ENCODE results near the gene ARHGAP15. TPM values are rescaled to one million over a fixed set of nuclear protein-coding genes. Genes with fewer than 3 reads are reported as not detected.

ARHGAP15 gene
- total and polyA plus RNA-seq, 2 donors from 2014 or later: 5.7 to 23.1 TPM

DNA sequence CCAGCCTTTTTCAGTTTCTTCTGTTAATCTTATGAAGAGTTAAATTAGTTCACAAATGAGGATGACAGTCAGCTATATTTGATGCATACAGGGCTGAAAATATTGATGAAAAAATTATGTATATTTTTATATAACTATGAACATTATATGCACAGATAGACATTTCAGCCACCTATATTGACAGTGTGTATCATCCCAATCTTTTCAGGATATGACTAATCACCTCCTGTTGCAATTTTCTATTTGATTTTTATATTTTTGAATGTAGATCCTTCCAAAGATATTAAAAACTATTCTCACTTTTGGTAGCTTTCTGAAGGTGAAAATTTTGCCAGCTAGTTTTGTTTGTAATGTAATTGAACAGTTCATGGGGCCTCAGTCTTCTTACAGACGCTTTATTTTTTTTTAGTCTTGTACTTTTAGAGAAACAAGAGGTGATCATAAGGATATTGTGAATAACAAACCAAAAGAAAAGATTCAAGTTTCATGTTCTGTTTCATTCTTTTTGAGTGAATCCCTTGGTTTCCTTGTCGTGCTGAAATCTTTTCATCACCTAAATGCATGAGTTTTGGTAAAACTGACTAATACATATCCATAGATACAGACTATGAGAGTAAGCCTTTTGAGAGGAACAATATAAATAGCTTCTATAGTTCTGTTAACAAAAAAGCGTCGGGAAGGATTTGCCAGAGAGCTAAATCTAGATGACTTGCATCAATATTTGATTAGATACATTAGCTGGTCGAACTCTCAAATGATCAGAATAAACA lies 123.1 kb downstream of the ARHGAP15 start:
- TF ChIP-seq CTCF (IDR thresholded peaks at IDR 0.05; ENCODE audit: borderline replicate concordance, extremely low read depth, insufficient read depth): no peak
- Histone ChIP-seq H3K36me3 (ENCODE audit: control insufficient read depth in 2 of 3, insufficient read depth in 3 of 3, low read length in 3 of 3) (no peaks in the 10 kb centered on the region), H3K9me3 (ENCODE audit: control insufficient read depth in 2 of 3, insufficient read depth in 1 of 3, low read length in 3 of 3) (no peaks in the 10 kb centered on the region), H3K4me1 (ENCODE audit: control insufficient read depth in 2 of 3, insufficient read depth in 2 of 3, low read depth in 1 of 3, low read length in 3 of 3) (no peaks in the 10 kb centered on the region), H3K27ac (ENCODE audit: low read depth in 2 of 2, low read length in 2 of 2) (no peak overlapping the region), H3K4me3 (ENCODE audit: low read length in 3 of 3) (no peak overlapping the region), H3K9ac (ENCODE audit: low read length in 3 of 3) (no peak overlapping the region), H3K27me3 (ENCODE audit: control insufficient read depth, insufficient read depth, low read length) (no peaks in the 10 kb centered on the region)
- DNase-seq (no peak), FAIRE-seq (no peak)
- intact Hi-C loops (cut with DNase I): no loop called here

DNA sequence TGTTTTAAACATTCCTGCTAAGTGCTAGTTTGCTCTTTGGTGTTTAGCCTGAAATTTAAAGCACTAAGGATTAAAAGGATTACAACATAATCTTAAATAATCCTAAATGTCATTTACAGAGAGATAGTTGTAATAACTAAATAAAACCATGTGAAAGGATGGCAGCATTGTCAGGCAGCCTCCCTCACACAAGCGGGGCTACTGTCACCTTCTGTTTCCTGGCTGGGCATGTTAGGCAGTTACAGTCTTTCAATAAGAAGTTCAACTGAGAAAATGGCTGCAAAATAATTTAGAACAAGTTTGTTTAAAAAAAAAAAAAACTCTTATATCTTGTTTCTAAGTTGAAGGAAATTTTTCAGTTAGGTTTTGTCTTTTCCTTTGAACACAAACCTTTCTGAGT lies 124.9 kb downstream of the ARHGAP15 start:
- DNase-seq: peak in 1 of 5 donors; percentile 15
- Histone ChIP-seq H3K4me1 (ENCODE audit: control insufficient read depth in 2 of 3, insufficient read depth in 2 of 3, low read depth in 1 of 3, low read length in 3 of 3) (no peaks in the 10 kb centered on the region), H3K9me3 (ENCODE audit: control insufficient read depth in 2 of 3, insufficient read depth in 1 of 3, low read length in 3 of 3) (no peaks in the 10 kb centered on the region), H3K36me3 (ENCODE audit: control insufficient read depth in 2 of 3, insufficient read depth in 3 of 3, low read length in 3 of 3) (no peaks in the 10 kb centered on the region), H3K4me3 (ENCODE audit: low read length in 3 of 3) (no peak overlapping the region), H3K9ac (ENCODE audit: low read length in 3 of 3) (no peak overlapping the region), H3K27ac (ENCODE audit: low read depth in 2 of 2, low read length in 2 of 2) (no peak overlapping the region), H3K27me3 (ENCODE audit: control insufficient read depth, insufficient read depth, low read length) (no peaks in the 10 kb centered on the region)
- no peak for TF ChIP-seq CTCF (IDR thresholded peaks at IDR 0.05; ENCODE audit: borderline replicate concordance, extremely low read depth, insufficient read depth)
- intact Hi-C loops (cut with DNase I): no loop called here
- no peak for FAIRE-seq

GRCh38 chr2:143255086-143255485 lies 125.9 kb downstream of the ARHGAP15 start:
- Histone ChIP-seq H3K4me1 (ENCODE audit: control insufficient read depth in 2 of 3, insufficient read depth in 2 of 3, low read depth in 1 of 3, low read length in 3 of 3) (no peaks in the 10 kb centered on the region), H3K4me3 (ENCODE audit: low read length in 3 of 3) (no peak overlapping the region), H3K27ac (ENCODE audit: low read depth in 2 of 2, low read length in 2 of 2) (no peak overlapping the region), H3K36me3 (ENCODE audit: control insufficient read depth in 2 of 3, insufficient read depth in 3 of 3, low read length in 3 of 3) (no peaks in the 10 kb centered on the region), H3K27me3 (ENCODE audit: control insufficient read depth, insufficient read depth, low read length) (no peaks in the 10 kb centered on the region), H3K9me3 (ENCODE audit: control insufficient read depth in 2 of 3, insufficient read depth in 1 of 3, low read length in 3 of 3) (no peaks in the 10 kb centered on the region), H3K9ac (ENCODE audit: low read length in 3 of 3) (no peak overlapping the region)
- intact Hi-C loops (cut with DNase I): no loop called here
- FAIRE-seq (no peak), DNase-seq (no peak)
- TF ChIP-seq CTCF (IDR thresholded peaks at IDR 0.05; ENCODE audit: borderline replicate concordance, extremely low read depth, insufficient read depth): no peak

Measured in kidney (tissue), 14 donors.